Left lobe of liver (tissue), 2 donors: ENCODE measurements around the gene VEGFA. TPM values are rescaled to one million over a fixed set of nuclear protein-coding genes. Genes with fewer than 3 reads are reported as not detected.
A peak's percentile ranks its signal among the peaks of the same experiment; 100 is the strongest.

Experiments
- ATAC-seq: fragments of 200-7000 bp; cut with Tn5 transposase; one replicate; pipeline ENCODE4 v1.9.1; 2020; ENCODE audit warnings: mild to moderate bottlenecking, moderate library complexity
- DNase-seq: peaks from one replicate; pipeline ENCODE4 v3.0.0-alpha.2; 2020; ENCODE audit warnings: low spot score
- total RNA-seq: library from RNA; stranded (reverse); gene quantifications from one replicate; pipeline ENCODE4 v1.2.1, GENCODE V29; 2021
- donor health status: DM: no; HTN: no; CAD: no; lungs with moderate emphysema.
- donor health status: DM: no; HTN: yes; CAD: no.

VEGFA gene
- 135 TPM for total RNA-seq

GRCh38 chr6:43769526-43770371, at the start of gene VEGFA:
Gene VEGFA (plus strand): TSS chr6:43770211.
- peak; percentile 68 for ATAC-seq

GRCh38 chr6:43720999-43721398, 49.0 kb upstream of the VEGFA start:
- DNase-seq = no peak
- ATAC-seq = no peak

More at GRCh38 chr6:43769526-43770371, at the start of gene VEGFA:
- DNase-seq = peak; percentile 92

- ATAC-seq (no peak), DNase-seq (no peak)
Measured at GRCh38 chr6:43722920-43723545, 47.0 kb upstream of the VEGFA start.

GRCh38 chr6:43723737-43724295, 46.2 kb upstream of the VEGFA start:
- DNase-seq (peak; percentile 77), ATAC-seq (peak; percentile 97)

- no peak for DNase-seq
Measured at GRCh38 chr6:43724354-43724753, 45.7 kb upstream of the VEGFA start.

GRCh38 chr6:43724914-43725642, 44.9 kb upstream of the VEGFA start:
- peak; percentile 72 for ATAC-seq
- peak; percentile 72 for DNase-seq

More at GRCh38 chr6:43724354-43724753, 45.7 kb upstream of the VEGFA start:
- ATAC-seq = no peak

GRCh38 chr6:43725643-43726580, 44.1 kb upstream of the VEGFA start:
- DNase-seq = no peak
- no peak for ATAC-seq

- ATAC-seq (no peak), DNase-seq (no peak)
Measured at GRCh38 chr6:43727634-43728033, 42.4 kb upstream of the VEGFA start.

- no peak for DNase-seq
Measured at GRCh38 chr6:43728586-43728985, 41.4 kb upstream of the VEGFA start.

GRCh38 chr6:43729537-43729936, 40.5 kb upstream of the VEGFA start:
- no peak for ATAC-seq
- DNase-seq = no peak

More at GRCh38 chr6:43728586-43728985, 41.4 kb upstream of the VEGFA start:
- ATAC-seq = no peak

- DNase-seq (no peak), ATAC-seq (no peak)
Measured at GRCh38 chr6:43730634-43731033, 39.4 kb upstream of the VEGFA start.

- ATAC-seq (no peak), DNase-seq (no peak)
Measured at GRCh38 chr6:43733471-43734293, 36.3 kb upstream of the VEGFA start.

GRCh38 chr6:43734294-43734665, 35.7 kb upstream of the VEGFA start:
- ATAC-seq (no peak), DNase-seq (no peak)

GRCh38 chr6:43735642-43736199, 34.3 kb upstream of the VEGFA start:
- ATAC-seq = no peak
- no peak for DNase-seq

GRCh38 chr6:43736211-43736786, 33.7 kb upstream of the VEGFA start:
- DNase-seq (no peak), ATAC-seq (no peak)

GRCh38 chr6:43736844-43737243, 33.2 kb upstream of the VEGFA start:
- no peak for DNase-seq
- no peak for ATAC-seq

- ATAC-seq (no peak), DNase-seq (no peak)
Measured at GRCh38 chr6:43737272-43738081, 32.5 kb upstream of the VEGFA start.

- no peak for ATAC-seq
- no peak for DNase-seq
Measured at GRCh38 chr6:43738267-43738676, 31.7 kb upstream of the VEGFA start.
